SH-SY5Y (cell line): Measurements from ENCODE around the gene MC1R.

Experiments
- GATA2 ChIP-seq: IDR thresholded peaks from 2 replicates; pipeline ENCODE4 v1.6.1; 2011; ENCODE audit warnings: mild to moderate bottlenecking, low read depth, low read length
- GATA3 ChIP-seq: IDR thresholded peaks from 2 replicates; pipeline ENCODE4 v1.6.1; 2011; ENCODE audit warnings: low read depth, mild to moderate bottlenecking, low read length, moderate library complexity

DNA sequence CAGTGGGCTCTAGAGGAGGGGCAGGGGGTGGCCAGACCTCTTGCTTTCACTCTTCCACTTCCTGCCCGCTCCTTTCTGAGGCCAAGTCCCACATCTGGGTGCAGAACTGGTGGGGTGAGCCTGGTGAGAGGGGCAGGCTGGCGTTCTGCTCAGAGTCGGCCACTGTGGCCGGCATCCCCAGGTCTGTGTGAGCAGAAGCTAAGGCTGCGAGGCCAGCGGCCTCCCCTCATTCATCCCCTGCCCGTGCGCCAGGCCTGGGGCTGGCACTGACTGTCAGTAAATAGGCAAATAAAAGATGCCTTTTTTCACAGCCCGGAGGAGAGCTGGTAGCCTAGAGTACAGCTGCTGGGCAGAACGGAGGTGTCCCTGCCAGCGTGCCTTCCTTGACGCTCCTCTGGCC lies 31.1 kb downstream of the MC1R start:
- TF ChIP-seq GATA3 (no peak), GATA2 (no peak)
